SU-DHL-6 (cell line): ENCODE results near the gene GRIK1.

Experiments used
- CTCF ChIP-seq: fragments of 200-600 bp; sonication (generic); IDR thresholded peaks from one replicate; pipeline ENCODE4 v1.5.1; 2017; ENCODE audit warnings: antibody characterized with exemption, mild to moderate bottlenecking, low read length, moderate library complexity; ENCODE audit not compliant: insufficient read depth, poor library complexity, severe bottlenecking
- EZH2phosphoT487 ChIP-seq: fragments of 200-600 bp; sonication (generic), shearing (Covaris generic); conservative IDR thresholded peaks from 2 replicates; pipeline ENCODE4 v1.6.1; 2018; ENCODE audit warnings: mild to moderate bottlenecking, antibody characterized with exemption, low read length, moderate library complexity, mixed read lengths

DNA sequence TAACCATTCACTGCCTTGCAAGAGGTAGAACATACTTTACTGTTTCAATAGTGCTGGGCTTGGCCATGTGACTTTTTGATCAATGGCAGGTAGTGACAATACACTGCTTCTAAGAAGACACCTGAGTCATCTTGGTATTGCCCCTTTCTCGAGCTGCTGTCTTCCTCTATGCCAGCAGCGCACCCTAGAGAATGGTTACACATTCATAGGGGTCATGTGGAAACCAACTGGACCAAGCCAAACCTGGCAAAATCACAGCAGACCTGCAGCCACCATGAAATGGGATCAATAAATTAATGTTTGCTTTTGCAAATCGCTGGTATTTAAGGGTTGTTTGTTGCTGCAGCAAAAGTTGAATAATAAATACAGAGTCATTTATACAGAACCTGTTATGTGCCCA lies 122.3 kb downstream of the GRIK1 start:
- TF ChIP-seq CTCF: no peak
- no peak for TF ChIP-seq EZH2phosphoT487
